Keratinocyte (primary cell): ENCODE measurements around the gene ANKRD10. TPM values are rescaled to one million over a fixed set of nuclear protein-coding genes. Genes with fewer than 3 reads are reported as not detected.

Experiments used
- DNase-seq: peaks from one replicate; pipeline ENCODE4 v3.0.0-alpha.2; 2011; ENCODE audit warnings: low read depth, missing footprints, low spot score
- FAIRE-seq: peaks from 2 replicates; lab custom pipeline; 2011; peaks lifted over from hg19 to GRCh38; lab: Jason Lieb, UNC
- H2AFZ ChIP-seq: 2 replicates; pipeline ENCODE4 v1.6.0; 2012; ENCODE audit warnings: low read length, control low read depth, inconsistent platforms; ENCODE audit not compliant: control insufficient read depth
- H3K27ac ChIP-seq: 2 replicates; pipeline ENCODE4 v1.5.1; 2011; ENCODE audit warnings: low read length; ENCODE audit not compliant: control insufficient read depth, insufficient read depth
- H3K27me3 ChIP-seq: 3 replicates; pipeline ENCODE4 v1.6.0; 2011; ENCODE audit warnings: low read length; ENCODE audit not compliant: control insufficient read depth, insufficient read depth; ENCODE audit errors: extremely low read depth
- H3K36me3 ChIP-seq, 2 experiments: 2 replicates in 1 of 2; 3 replicates in 1 of 2; pipeline ENCODE4 v1.5.1; 2011; ENCODE audit warnings: low read length in 2 of 2, mild to moderate bottlenecking in 1 of 2; ENCODE audit not compliant: control insufficient read depth in 2 of 2, insufficient read depth in 2 of 2; ENCODE audit errors: extremely low read depth in 1 of 2
- H3K4me1 ChIP-seq: 3 replicates; pipeline ENCODE4 v1.5.1; 2011; ENCODE audit warnings: low read length; ENCODE audit not compliant: control insufficient read depth, insufficient read depth; ENCODE audit errors: extremely low read depth
- H3K4me2 ChIP-seq: 3 replicates; pipeline ENCODE4 v1.6.0; 2011; ENCODE audit warnings: low read depth, low read length; ENCODE audit not compliant: control insufficient read depth, insufficient read depth; ENCODE audit errors: extremely low read depth
- H3K4me3 ChIP-seq, 3 experiments: fragments of 200-600 bp in 1 of 3; sonication (generic) in 1 of 3; 2 replicates in 2 of 3; 3 replicates in 1 of 3; pipeline ENCODE4 v1.5.1; 2011 to 2016; ENCODE audit warnings: low read length in 3 of 3, mild to moderate bottlenecking in 3 of 3, control low read depth in 2 of 3, inconsistent platforms in 1 of 3, low read depth in 1 of 3, mixed read lengths in 1 of 3, mixed run types in 1 of 3, moderate library complexity in 1 of 3; ENCODE audit not compliant: control insufficient read depth in 2 of 3, insufficient read depth in 2 of 3; ENCODE audit errors: extremely low read depth in 1 of 3
- H3K79me2 ChIP-seq: 2 replicates; pipeline ENCODE4 v1.6.0; 2012; ENCODE audit warnings: low read length; ENCODE audit not compliant: control insufficient read depth, insufficient read depth
- H3K9ac ChIP-seq: 3 replicates; pipeline ENCODE4 v1.6.0; 2011; ENCODE audit warnings: low read length; ENCODE audit not compliant: control insufficient read depth, insufficient read depth; ENCODE audit errors: extremely low read depth
- H3K9me1 ChIP-seq: 3 replicates; pipeline ENCODE4 v1.6.0; 2011; ENCODE audit warnings: low read length; ENCODE audit not compliant: control insufficient read depth, insufficient read depth; ENCODE audit errors: extremely low read depth
- H3K9me3 ChIP-seq: 2 replicates; pipeline ENCODE4 v1.5.1; 2012; ENCODE audit warnings: low read depth, low read length; ENCODE audit not compliant: control insufficient read depth
- H4K20me1 ChIP-seq: 3 replicates; pipeline ENCODE4 v1.6.0; 2011; ENCODE audit warnings: low read length; ENCODE audit not compliant: control insufficient read depth, insufficient read depth; ENCODE audit errors: extremely low read depth
- CTCF ChIP-seq, 3 experiments: IDR thresholded peaks in 1 of 3; conservative IDR thresholded peaks in 1 of 3; optimal IDR thresholded peaks in 1 of 3; 2 replicates in 2 of 3; 3 replicates in 1 of 3; pipeline versions ENCODE3 to v1.5.1; 2011; ENCODE audit warnings: low read length in 3 of 3, mild to moderate bottlenecking in 3 of 3, moderate library complexity in 2 of 3, control low read depth in 1 of 3, inconsistent platforms in 1 of 3; ENCODE audit not compliant: insufficient read depth in 2 of 3; ENCODE audit errors: extremely low read depth in 1 of 3
- EZH2 ChIP-seq: IDR thresholded peaks from one replicate; pipeline ENCODE4 v1.6.1; 2012; ENCODE audit warnings: inconsistent platforms, mild to moderate bottlenecking, low read length, moderate library complexity
- dilution Hi-C: fragments of 300-500 bp; cut with MboI; formaldehyde crosslinking; loops from one replicate; pipeline ENCODE4 v1.7.0; 2020; ENCODE audit warnings: low sequenced_read_pairs; ENCODE audit not compliant: extremely low pct_ligation_motif_present
- polyA plus RNA-seq, 5 experiments: library from polyadenylated mRNA; depleted of rRNA in 3 of 5; stranded (reverse) in 3 of 5; stranded (forward) in 1 of 5; unstranded in 1 of 5; fragments of >200 nt; gene quantifications; 1 replicate in 1 of 5; 2 replicates in 3 of 5; 3 replicates in 1 of 5; pipeline versions ENCODE4 v1.2.1 to v1.2.3, GENCODE V29; 2011 to 2012; ENCODE audit warnings: missing spikeins in 2 of 5, low read depth in 1 of 5, low replicate concordance in 1 of 5

The ANKRD10 gene
- polyA plus RNA-seq, 1 donor (not counting 4 experiments of a cell fraction or from before 2014, with no cell fraction given), result 58.1 TPM

DNA sequence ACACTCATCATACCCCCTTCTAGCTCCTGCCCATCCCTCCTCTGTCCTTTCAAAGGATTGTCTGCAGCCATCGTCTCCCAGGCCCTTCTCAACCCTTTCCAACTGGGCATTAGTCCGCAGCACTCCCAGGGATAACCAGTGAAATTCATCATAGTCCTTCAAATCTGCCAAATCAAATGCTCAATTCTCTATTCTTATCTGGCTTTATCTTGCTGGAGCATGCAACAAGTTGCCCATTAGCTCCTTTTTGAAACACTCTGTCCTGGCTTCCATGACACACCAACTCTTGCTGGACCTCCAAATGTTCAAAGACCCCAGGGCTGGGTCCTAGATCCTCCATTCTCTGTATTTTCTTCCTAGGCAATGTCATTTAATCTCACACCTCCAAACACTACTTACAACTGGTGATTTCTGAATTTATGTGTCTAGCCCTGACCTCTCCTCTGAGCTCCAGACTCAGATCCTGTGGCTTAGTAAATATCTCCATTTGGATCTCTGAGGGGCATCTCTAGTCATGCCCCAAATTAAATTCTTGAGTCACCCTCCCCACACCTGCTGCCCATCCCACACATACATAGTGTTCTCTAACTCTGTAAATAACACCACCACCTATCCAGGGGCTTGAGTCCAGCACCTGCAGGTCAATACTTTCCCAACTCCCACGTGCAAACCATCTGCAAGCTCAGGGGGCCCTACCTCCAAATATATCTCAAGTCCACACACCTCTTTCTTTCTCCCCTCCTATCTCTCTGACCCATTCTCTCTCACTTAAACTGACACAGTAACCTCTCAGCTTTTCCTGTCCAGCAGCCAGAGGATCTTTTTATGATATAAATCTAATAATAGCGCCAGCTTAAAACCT, 9.1 kb upstream of the ANKRD10 start:
- no peak overlapping the region for H3K27ac ChIP-seq
- no peaks in the 10 kb centered on the region for H3K9me1 ChIP-seq
- FAIRE-seq (no peak), DNase-seq (no peak)
- H3K36me3 ChIP-seq, result no peaks in the 10 kb centered on the region
- no peaks in the 10 kb centered on the region for H3K9me3 ChIP-seq
- no peak overlapping the region for H3K4me2 ChIP-seq
- no peak overlapping the region for H3K9ac ChIP-seq
- dilution Hi-C loops, result no loop called here
- H3K79me2 ChIP-seq, result no peaks in the 10 kb centered on the region
- no peak overlapping the region for H2AFZ ChIP-seq
- H3K4me3 ChIP-seq, result no peak overlapping the region
- TF ChIP-seq CTCF (optimal IDR thresholded peaks at IDR 0.05 in 1 of 3, IDR thresholded peaks at IDR 0.05 in 1 of 3, conservative IDR thresholded peaks at IDR 0.05 in 1 of 3; ENCODE audit: extremely low read depth in 1 of 3, insufficient read depth in 2 of 3, low read length in 3 of 3), result no peak
- TF ChIP-seq EZH2, result no peak
- peaks cover 3% of the 10 kb centered on the region for H3K27me3 ChIP-seq
- no peaks in the 10 kb centered on the region for H3K4me1 ChIP-seq
- no peaks in the 10 kb centered on the region for H4K20me1 ChIP-seq

- Histone ChIP-seq H3K9me3 (no peaks in the 10 kb centered on the region), H3K27ac (no peak overlapping the region), H3K9me1 (no peaks in the 10 kb centered on the region), H3K79me2 (no peaks in the 10 kb centered on the region), H3K27me3 (peaks cover 3% of the 10 kb centered on the region), H3K36me3 (no peaks in the 10 kb centered on the region), H2AFZ (no peak overlapping the region), H3K4me2 (no peak overlapping the region), H3K4me1 (no peaks in the 10 kb centered on the region), H4K20me1 (no peaks in the 10 kb centered on the region), H3K4me3 (no peak overlapping the region), H3K9ac (no peak overlapping the region)
- DNase-seq (no peak), FAIRE-seq (no peak)
- TF ChIP-seq EZH2 (no peak), CTCF (optimal IDR thresholded peaks at IDR 0.05 in 1 of 3, IDR thresholded peaks at IDR 0.05 in 1 of 3, conservative IDR thresholded peaks at IDR 0.05 in 1 of 3; ENCODE audit: extremely low read depth in 1 of 3, insufficient read depth in 2 of 3, low read length in 3 of 3) (no peak)
- dilution Hi-C loops, result no loop called here
Observed at GRCh38 chr13:110923086-110923485, 8.2 kb upstream of the ANKRD10 start.
